Fibroblast of pulmonary artery (primary cell): ENCODE measurements around the gene BASP1.
A peak's percentile ranks its signal among the peaks of the same experiment; 100 is the strongest.

Experiments used
- DNase-seq: peaks from one replicate; pipeline ENCODE4 v3.0.0-alpha.2; 2010; ENCODE audit warnings: low read depth
- H3K4me3 ChIP-seq: replicated peaks from 2 replicates; pipeline ENCODE4 v1.5.1; 2011; ENCODE audit warnings: low read depth, mild to moderate bottlenecking, control low read depth, low read length, moderate library complexity
- CTCF ChIP-seq: IDR thresholded peaks from 2 replicates; pipeline ENCODE4 v1.5.1; 2011; ENCODE audit warnings: mild to moderate bottlenecking, control low read depth, low read length, inconsistent platforms; ENCODE audit errors: missing control alignments

BASP1 gene

DNA sequence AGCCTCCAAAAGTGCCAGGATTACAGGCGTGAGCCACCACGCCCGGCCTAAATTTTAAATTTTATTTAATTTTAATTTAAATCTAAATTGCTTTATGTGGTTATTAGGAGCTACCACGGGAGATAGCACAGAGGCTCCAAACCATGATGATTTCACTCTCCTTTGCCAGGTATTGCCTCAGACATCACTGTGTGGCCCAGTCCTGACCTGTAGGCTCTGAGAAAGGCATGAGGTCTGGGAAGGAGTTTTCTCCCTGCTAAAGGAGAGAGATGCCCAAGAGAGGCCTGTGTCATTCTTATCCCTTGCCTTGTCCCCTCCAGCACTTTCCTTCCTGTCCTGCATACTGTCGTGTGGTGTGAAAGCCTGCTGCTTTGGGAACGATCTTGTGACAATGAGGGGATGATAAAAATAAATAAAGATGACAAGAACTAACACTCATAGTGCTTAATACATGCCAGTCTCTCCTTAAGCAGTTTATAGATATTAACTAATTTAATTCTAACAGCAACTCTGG, 37.0 kb upstream of the BASP1 start:
- no peak overlapping the region for H3K4me3 ChIP-seq
- no peak for DNase-seq
- no peak for TF ChIP-seq CTCF

DNA sequence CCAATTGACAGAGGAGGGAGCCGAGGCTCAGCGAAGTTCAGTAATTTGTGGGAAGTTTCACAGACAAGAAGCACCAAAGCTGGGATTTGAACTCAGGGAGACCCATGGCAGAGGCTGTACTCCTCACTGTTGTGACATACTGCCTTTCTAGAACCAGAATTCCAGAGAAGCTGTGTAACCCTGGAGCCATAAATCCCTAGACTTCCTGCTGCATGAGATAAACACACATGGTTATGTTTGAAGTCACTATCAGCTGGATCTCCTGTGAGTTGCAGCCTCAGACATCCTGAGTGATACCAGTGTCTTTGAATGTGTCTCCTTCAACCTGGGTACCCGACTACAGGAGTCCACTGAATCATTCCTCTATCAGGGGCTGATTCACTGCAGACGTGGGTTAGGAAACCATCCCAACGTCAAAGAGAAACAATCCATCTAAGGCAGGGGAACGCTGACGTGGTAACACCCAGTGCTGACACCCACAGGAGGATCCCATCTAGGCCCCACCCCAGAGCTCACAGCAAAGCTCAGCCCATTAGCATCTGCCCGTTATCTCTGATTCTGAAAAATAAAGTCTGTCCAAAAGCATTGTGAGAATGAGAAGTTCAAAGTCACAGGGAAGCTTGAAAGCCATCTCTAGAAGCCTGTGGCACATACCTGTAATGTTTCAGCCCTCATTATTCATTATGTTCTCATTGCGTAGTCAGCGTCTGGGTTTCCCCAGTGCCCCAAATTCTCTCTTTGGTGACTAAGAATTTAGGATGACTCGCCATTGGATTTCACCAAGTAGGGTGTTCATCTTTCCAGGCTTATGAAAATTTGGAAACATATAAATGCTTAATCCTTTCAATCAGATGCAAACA, 36.3 kb upstream of the BASP1 start:
- DNase-seq = peak; percentile 98
- no peak overlapping the region for H3K4me3 ChIP-seq
- no peak for TF ChIP-seq CTCF

- no peak for DNase-seq
- H3K4me3 ChIP-seq = no peak overlapping the region
- no peak for TF ChIP-seq CTCF
Observed at GRCh38 chr5:17182494-17182893, 34.9 kb upstream of the BASP1 start.

DNA sequence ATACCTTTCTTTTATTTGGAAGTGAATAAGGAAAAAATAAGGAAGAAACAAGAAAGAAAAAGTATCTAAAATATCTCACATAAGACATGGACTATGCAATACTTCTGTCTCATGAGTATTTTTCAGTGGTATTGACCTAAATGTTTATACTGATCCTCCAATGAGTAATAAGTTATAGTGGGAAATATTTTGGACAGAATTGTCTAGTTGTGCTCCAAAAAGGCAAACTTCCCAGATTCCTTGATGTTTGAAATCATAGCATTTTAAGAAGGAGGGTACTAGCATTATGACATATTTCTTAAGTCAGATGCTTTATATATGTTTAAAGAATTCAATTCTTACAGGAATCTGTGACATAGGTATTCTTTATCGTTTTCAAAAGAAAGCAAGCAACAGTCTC, 34.5 kb upstream of the BASP1 start:
- no peak for TF ChIP-seq CTCF

GRCh38 chr5:17183831-17184230, 33.6 kb upstream of the BASP1 start:
- no peak overlapping the region for H3K4me3 ChIP-seq
- TF ChIP-seq CTCF = no peak
- DNase-seq = no peak

More for the DNA sequence above, 34.5 kb upstream of the BASP1 start:
- H3K4me3 ChIP-seq = no peak overlapping the region
- peak; percentile 30 for DNase-seq

DNA sequence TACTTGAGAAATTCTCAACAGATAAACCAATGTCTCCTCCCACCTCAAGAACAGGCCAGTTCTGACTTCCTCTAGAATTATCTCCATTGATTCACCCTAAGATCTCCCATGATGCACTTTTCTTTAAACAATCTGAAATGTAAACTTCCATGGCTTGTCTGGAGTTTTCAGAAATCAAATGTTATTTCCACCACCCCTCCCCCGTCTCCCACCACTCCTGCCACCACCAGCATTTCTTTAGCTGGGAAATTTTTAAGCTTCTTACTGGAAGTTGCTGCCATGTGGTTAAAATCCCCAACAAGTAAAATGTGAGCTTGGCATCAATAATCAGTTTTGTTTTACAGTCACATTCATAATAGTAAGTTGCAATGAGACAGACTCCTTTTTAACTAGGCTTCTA, 32.8 kb upstream of the BASP1 start:
- peak; percentile 23 for DNase-seq
- no peak overlapping the region for H3K4me3 ChIP-seq
- no peak for TF ChIP-seq CTCF

- H3K4me3 ChIP-seq = no peak overlapping the region
- no peak for TF ChIP-seq CTCF
- DNase-seq = no peak
Observed at GRCh38 chr5:17185349-17185748, 32.1 kb upstream of the BASP1 start.
